Coronary artery (tissue), 2 donors: ENCODE measurements around the gene ILDR2.

ENCODE experiments used
- DNase-seq: peaks from one replicate; pipeline ENCODE4 v3.0.0-alpha.2; 2017; ENCODE audit warnings: low spot score
- H3K27ac ChIP-seq, 2 donors: fragments of 200-600 bp; sonication (generic); one replicate each; pipeline ENCODE4 v1.5.1; 2016 to 2019
- H3K4me3 ChIP-seq: fragments of 200-600 bp; sonication (generic); 2 replicates; pipeline ENCODE4 v1.5.1; 2016; ENCODE audit warnings: mild to moderate bottlenecking, moderate library complexity
- CTCF ChIP-seq: fragments of 200-600 bp; sonication (generic); IDR thresholded peaks from one replicate; pipeline ENCODE4 v1.5.1; 2019; ENCODE audit warnings: antibody characterized with exemption

The ILDR2 gene

GRCh38 chr1:166907051-166907450 lies 68.3 kb downstream of the ILDR2 start:
- H3K4me3 ChIP-seq, result no peak overlapping the region
- no peak for TF ChIP-seq CTCF
- no peak overlapping the region for H3K27ac ChIP-seq
- DNase-seq, result no peak

- Histone ChIP-seq H3K4me3 (no peak overlapping the region), H3K27ac (no peak overlapping the region)
- TF ChIP-seq CTCF, result no peak
- no peak for DNase-seq
These were observed 68.7 kb downstream of the ILDR2 start for GRCh38 chr1:166906647-166907046.

GRCh38 chr1:166905900-166906299 lies 69.4 kb downstream of the ILDR2 start:
- TF ChIP-seq CTCF, result no peak
- Histone ChIP-seq H3K27ac (no peak overlapping the region), H3K4me3 (no peak overlapping the region)
- DNase-seq, result no peak

- TF ChIP-seq CTCF, result no peak
- no peak overlapping the region for H3K4me3 ChIP-seq
- DNase-seq, result no peak
- no peak overlapping the region for H3K27ac ChIP-seq
These were observed 70.2 kb downstream of the ILDR2 start for GRCh38 chr1:166905136-166905535.

GRCh38 chr1:166903232-166903631 lies 72.1 kb downstream of the ILDR2 start:
- Histone ChIP-seq H3K27ac (no peak overlapping the region), H3K4me3 (no peak overlapping the region)
- TF ChIP-seq CTCF, result no peak
- no peak for DNase-seq

GRCh38 chr1:166902279-166902678 lies 73.1 kb downstream of the ILDR2 start:
- no peak for TF ChIP-seq CTCF
- no peak overlapping the region for H3K4me3 ChIP-seq
- DNase-seq, result no peak
- no peak overlapping the region for H3K27ac ChIP-seq

- TF ChIP-seq CTCF, result no peak
- H3K27ac ChIP-seq, result no peak overlapping the region
These were observed 74.4 kb downstream of the ILDR2 start for GRCh38 chr1:166900987-166901386.

More at GRCh38 chr1:166900987-166901386, 74.4 kb downstream of the ILDR2 start:
- no peak for DNase-seq
- H3K4me3 ChIP-seq, result no peak overlapping the region
